GM19468 (cell line): Measurements from ENCODE around the gene MICAL2.
"Not testable (repeated sequence)": the region's sequence is repeated elsewhere in the genome, so short reads cannot be mapped to it uniquely, and the experiment has no call there.

Experiments used
- ATAC-seq: cut with Tn5 transposase; IDR thresholded peaks from one replicate; pipeline ENCODE4 v1.9.1; 2021; ENCODE audit warnings: mild to moderate bottlenecking, moderate library complexity, moderate number of reproducible peaks; ENCODE audit not compliant: unreplicated experiment; ENCODE audit errors: extremely low read depth

MICAL2 gene

DNA sequence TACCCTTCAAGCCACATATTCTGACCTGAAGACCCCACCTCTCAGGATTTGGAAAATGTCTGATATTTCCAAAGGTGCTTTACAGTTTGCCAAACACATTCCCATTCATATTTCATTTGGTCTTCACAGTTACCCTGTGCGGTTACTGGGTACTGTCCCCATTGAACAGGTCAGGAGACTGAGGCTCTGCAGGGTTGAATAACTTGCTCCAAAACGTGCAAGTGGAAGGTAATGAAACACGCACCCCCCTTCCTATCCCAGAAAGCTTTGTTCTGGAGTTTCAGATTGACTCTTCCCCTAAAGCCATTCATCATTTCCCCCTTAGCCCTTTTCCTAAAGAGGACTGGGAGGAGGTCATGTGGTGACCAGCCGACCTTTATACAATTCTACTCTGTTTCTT lies 18.8 kb downstream of the MICAL2 start:
- no peak for ATAC-seq

- no peak for ATAC-seq
Observed at GRCh38 chr11:12130180-12130980, 20.0 kb downstream of the MICAL2 start.

- ATAC-seq, result no peak
Observed at GRCh38 chr11:12131943-12132789, 21.8 kb downstream of the MICAL2 start.

- no peak for ATAC-seq
Observed at GRCh38 chr11:12132790-12133145, 22.4 kb downstream of the MICAL2 start.

- no peak for ATAC-seq
Observed at GRCh38 chr11:12133547-12134235, 23.3 kb downstream of the MICAL2 start.

- no peak for ATAC-seq
Observed at GRCh38 chr11:12134236-12134585, 23.8 kb downstream of the MICAL2 start.

GRCh38 chr11:12135185-12135584 lies 24.8 kb downstream of the MICAL2 start:
- no peak for ATAC-seq

DNA sequence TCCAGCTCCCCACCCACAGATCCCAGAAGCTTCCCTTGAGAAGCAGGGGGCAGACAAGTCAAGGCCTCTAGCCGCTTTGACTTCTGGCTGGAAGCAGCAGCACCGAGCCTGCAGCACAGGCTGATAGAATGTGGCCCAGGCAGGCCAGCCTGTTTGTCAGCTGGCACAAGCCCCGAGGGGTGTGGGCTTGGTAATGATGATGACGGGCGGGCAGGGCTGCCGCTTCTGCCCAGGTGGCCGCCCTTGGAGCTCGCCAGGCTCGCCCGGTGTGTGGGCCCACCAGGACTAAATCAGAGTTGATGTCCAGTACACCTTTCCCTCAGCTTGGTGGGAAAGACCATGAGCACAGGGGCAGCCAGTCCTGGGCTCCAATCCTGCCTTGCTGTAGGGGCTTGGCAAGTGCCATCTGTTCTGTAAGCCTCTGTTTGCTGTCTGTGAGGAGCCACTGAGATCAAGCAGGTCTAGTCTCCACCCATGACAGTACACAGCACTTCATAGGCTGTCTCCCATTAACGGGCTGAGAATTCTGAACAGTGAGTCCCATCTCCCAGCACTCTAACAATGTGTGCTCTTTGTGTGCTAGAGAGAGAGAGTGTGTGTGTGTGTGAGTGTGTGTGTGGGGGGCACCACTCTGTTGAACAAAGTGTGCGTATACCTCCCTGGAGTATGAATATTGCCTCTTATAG lies 26.8 kb downstream of the MICAL2 start:
- no peak for ATAC-seq

- ATAC-seq, result no peak
Observed at GRCh38 chr11:12137938-12138731, 27.7 kb downstream of the MICAL2 start.

DNA sequence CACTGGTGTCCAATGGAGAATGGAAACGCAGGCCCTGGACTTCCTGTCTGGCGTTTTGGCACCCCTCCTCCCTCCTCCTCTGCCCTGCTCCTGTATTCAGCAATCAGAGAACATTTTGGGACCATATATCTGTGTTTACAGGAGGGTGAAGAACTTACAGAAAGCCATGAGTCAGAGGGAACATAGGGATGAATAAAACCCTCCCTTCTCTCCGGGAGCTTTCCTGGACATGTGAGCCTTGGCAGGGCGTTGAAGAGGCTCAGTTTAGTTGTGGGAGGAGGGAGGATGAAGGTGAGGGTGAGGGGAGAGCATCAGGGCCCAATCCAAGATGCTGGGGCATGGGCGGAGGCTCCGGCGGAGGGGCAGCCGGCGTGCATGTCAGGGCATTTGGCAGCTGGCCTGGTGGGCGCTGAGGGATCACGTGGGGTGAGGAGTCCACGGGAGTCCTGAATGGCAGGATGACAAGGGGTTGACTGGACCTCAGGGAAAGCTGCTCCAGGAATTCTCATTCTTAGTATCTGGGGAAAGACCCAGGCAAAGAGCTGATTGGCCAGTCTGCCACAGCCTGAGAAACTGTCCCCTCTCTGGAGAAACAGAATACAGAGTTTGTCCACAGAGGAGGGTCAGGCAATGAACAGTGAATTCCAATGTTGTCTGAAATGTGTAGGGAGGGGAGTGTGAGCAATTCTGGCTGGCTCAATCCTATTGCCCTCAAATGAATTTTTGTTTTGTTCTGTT lies 28.9 kb downstream of the MICAL2 start:
- ATAC-seq, result no peak

DNA sequence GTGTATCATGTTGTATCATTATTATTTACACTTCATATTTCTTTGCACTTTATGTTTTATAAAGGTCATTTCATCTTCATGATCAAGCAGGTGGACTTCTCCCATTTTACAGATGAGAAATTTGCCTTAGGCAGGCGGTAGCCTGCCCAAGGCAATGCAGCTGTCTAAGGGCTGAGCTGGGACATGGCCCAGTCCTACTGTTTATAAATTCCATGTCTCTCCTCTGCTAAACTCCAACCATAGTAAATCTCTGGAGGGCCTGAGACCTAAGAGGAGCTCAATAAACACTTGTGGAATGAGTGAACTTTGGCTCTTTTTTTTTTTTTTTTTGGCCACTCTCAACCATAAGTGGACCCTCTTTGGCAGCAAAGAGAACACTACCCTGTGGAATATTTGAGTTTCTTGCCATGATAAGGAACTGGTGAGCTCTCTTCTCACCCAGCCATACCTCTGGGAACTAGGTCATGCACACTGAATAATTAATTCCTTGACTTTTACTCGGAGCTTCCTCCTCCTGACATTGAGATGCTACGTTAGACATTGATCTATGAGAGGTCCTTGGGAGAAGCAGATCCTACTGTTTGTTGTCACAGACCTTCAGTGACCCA lies 29.9 kb downstream of the MICAL2 start:
- no peak for ATAC-seq

- no peak for ATAC-seq
Observed at GRCh38 chr11:12141283-12141682, 30.9 kb downstream of the MICAL2 start.

- no peak for ATAC-seq
Observed at GRCh38 chr11:12142176-12142575, 31.8 kb downstream of the MICAL2 start.

DNA sequence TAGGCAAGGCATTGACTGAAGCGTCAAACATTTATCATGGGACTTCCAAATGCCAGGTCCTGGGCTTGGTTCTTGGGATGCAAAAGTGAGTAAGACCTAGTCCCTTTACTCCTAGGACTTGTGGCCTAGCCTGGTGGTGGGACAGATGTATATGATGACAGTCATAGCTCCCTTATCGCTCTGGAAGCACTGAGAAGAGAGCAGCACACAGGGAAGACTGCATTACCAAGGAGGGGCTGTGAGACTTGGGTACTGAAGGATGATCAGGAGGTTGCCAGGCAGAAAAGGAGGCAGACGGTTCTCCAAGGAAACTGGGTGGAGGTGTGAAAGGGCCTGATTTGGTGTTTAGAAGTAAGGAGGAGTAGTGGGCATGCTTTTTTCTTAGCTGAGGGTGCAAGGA lies 32.5 kb downstream of the MICAL2 start:
- no peak for ATAC-seq

DNA sequence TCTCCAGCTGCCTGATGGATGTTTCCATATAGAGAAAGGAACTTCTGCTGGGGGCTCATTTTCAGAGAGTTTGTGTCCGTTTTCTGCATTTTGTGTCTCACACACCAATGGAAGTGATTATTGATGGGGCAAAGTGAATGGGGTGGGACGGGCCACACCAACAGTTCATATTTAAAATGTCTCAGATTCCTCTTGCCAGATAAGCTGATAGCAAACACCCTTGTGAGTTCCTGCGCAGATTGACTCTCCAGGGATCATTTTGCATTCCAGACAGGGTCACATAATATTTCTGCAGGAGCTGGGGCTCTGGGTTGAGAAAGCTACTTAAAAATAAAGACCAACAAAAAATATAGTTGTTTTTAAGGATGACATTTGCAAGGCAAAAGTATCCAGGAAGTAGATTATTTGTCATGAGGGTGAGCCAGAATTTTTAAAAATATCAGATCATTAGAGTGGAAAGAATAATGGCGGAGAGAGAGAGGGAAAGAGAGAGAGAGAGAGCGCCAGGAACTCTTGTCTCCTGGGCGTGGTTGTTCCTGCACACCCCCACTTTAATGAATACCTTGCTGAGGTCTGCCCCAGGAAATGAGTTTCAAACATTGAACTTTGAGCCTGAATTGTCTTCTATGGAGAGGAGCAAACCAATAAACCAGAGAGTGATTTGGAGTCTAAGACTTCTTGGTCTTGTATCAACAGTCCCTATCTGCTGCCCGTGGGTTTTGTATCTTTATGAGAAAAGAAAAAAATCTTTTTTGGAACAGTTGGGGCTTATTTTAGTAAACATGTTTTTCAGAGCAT lies 33.3 kb downstream of the MICAL2 start:
- no peak for ATAC-seq

GRCh38 chr11:12144330-12145174 lies 34.2 kb downstream of the MICAL2 start:
- ATAC-seq, result no peak

- not testable (repeated sequence) for ATAC-seq
Observed at GRCh38 chr11:12146678-12147077, 36.3 kb downstream of the MICAL2 start.
